Endothelial cell (in vitro differentiated cells): ENCODE data around the gene UBE2QL1. TPM values are rescaled to one million over a fixed set of nuclear protein-coding genes. Genes with fewer than 3 reads are reported as not detected.
"Not testable (repeated sequence)": the region's sequence is repeated elsewhere in the genome, so short reads cannot be mapped to it uniquely, and the experiment has no call there.

Experiments
- DNase-seq: peaks from one replicate; pipeline ENCODE4 v3.0.0; 2021; ENCODE audit warnings: low spot score
- H3K27ac Mint-ChIP-seq: one replicate; pipeline ENCODE4 v1.8.0; 2021; ENCODE audit warnings: mixed read lengths, inconsistent platforms; ENCODE audit not compliant: unreplicated experiment
- H3K27me3 Mint-ChIP-seq: one replicate; pipeline ENCODE4 v1.8.0; 2021; ENCODE audit warnings: mild to moderate bottlenecking, moderate library complexity, mixed read lengths, inconsistent platforms; ENCODE audit not compliant: unreplicated experiment
- H3K36me3 Mint-ChIP-seq: one replicate; pipeline ENCODE4 v1.8.0; 2021; ENCODE audit warnings: mild to moderate bottlenecking, low read depth, mixed read lengths, inconsistent platforms; ENCODE audit not compliant: unreplicated experiment
- H3K4me1 Mint-ChIP-seq: one replicate; pipeline ENCODE4 v1.8.0; 2021; ENCODE audit warnings: mild to moderate bottlenecking, mixed read lengths, inconsistent platforms; ENCODE audit not compliant: unreplicated experiment
- H3K4me3 Mint-ChIP-seq: one replicate; pipeline ENCODE4 v1.8.0; 2021; ENCODE audit warnings: mild to moderate bottlenecking, mixed read lengths, inconsistent platforms; ENCODE audit not compliant: unreplicated experiment
- H3K9me3 Mint-ChIP-seq: one replicate; pipeline ENCODE4 v1.8.0; 2021; ENCODE audit warnings: mixed read lengths, inconsistent platforms; ENCODE audit not compliant: unreplicated experiment
- CTCF ChIP-seq: fragments of 200-600 bp; sonication (generic); IDR thresholded peaks from one replicate; pipeline ENCODE4 v1.5.0; 2021; ENCODE audit warnings: antibody characterized with exemption; ENCODE audit not compliant: unreplicated experiment
- total RNA-seq: library from RNA; stranded (reverse); fragmentation: NEBNext Ultra II Directional; extraction: Animal tissue kit (Norgen Biotek cat#: 25700); gene quantifications from one replicate; pipeline ENCODE4 v1.2.1, GENCODE V29; 2021; ENCODE audit not compliant: unreplicated experiment

The UBE2QL1 gene
- total RNA-seq, 1 donor from 2014 or later: 0.85 TPM

- H3K27ac Mint-ChIP-seq: peak overlapping the region; percentile 10
- DNase-seq: no peak
- peaks cover 6% of the 10 kb centered on the region for H3K4me1 Mint-ChIP-seq
- H3K27me3 Mint-ChIP-seq: peaks cover 6% of the 10 kb centered on the region
- no peak for TF ChIP-seq CTCF
- no peak overlapping the region for H3K4me3 Mint-ChIP-seq
- no peaks in the 10 kb centered on the region for H3K9me3 Mint-ChIP-seq
- H3K36me3 Mint-ChIP-seq: peaks cover 3% of the 10 kb centered on the region
These were observed 62.3 kb downstream of the UBE2QL1 start for GRCh38 chr5:6510973-6511372.

GRCh38 chr5:6515812-6516211, 67.2 kb downstream of the UBE2QL1 start:
- peaks cover 13% of the 10 kb centered on the region for H3K4me1 Mint-ChIP-seq
- not testable (repeated sequence) for H3K9me3 Mint-ChIP-seq, DNase-seq, H3K27me3 Mint-ChIP-seq, H3K27ac Mint-ChIP-seq, H3K36me3 Mint-ChIP-seq, H3K4me3 Mint-ChIP-seq

- H3K27ac Mint-ChIP-seq: peak overlapping the region; percentile 33
- no peak overlapping the region for H3K4me3 Mint-ChIP-seq
- peaks cover 2% of the 10 kb centered on the region for H3K27me3 Mint-ChIP-seq
- DNase-seq: no peak
- no peaks in the 10 kb centered on the region for H3K9me3 Mint-ChIP-seq
- no peaks in the 10 kb centered on the region for H3K36me3 Mint-ChIP-seq
- H3K4me1 Mint-ChIP-seq: peaks cover 11% of the 10 kb centered on the region
- no peak for TF ChIP-seq CTCF
These were observed 68.2 kb downstream of the UBE2QL1 start for GRCh38 chr5:6516823-6517222.

- H3K27ac Mint-ChIP-seq: no peak overlapping the region
- peaks cover 5% of the 10 kb centered on the region for H3K27me3 Mint-ChIP-seq
- no peaks in the 10 kb centered on the region for H3K9me3 Mint-ChIP-seq
- H3K36me3 Mint-ChIP-seq: no peaks in the 10 kb centered on the region
- TF ChIP-seq CTCF: no peak
- H3K4me1 Mint-ChIP-seq: peaks cover 11% of the 10 kb centered on the region
- no peak overlapping the region for H3K4me3 Mint-ChIP-seq
- no peak for DNase-seq
These were observed 68.9 kb downstream of the UBE2QL1 start for GRCh38 chr5:6517510-6517909.

GRCh38 chr5:6518298-6519057, 69.8 kb downstream of the UBE2QL1 start:
- Mint-ChIP-seq H3K36me3 (no peaks in the 10 kb centered on the region), H3K27ac (peak overlapping the region; percentile 24), H3K4me3 (no peak overlapping the region), H3K27me3 (peaks cover 8% of the 10 kb centered on the region), H3K9me3 (no peaks in the 10 kb centered on the region), H3K4me1 (peaks cover 11% of the 10 kb centered on the region)
- TF ChIP-seq CTCF: no peak
- no peak for DNase-seq
